HCT116 (cell line): ENCODE measurements around the gene NPL. TPM values are rescaled to one million over a fixed set of nuclear protein-coding genes. Genes with fewer than 3 reads are reported as not detected.

Source experiments
- ATAC-seq: fragments of 200-7000 bp; cut with Tn5 transposase; 2 replicates; pipeline ENCODE4 v1.9.1; 2020; ENCODE audit warnings: mild to moderate bottlenecking, moderate library complexity
- BruUV-seq: library from RNA; stranded (reverse); fragments of 400-500 nt; replicated peaks from 2 replicates; lab custom pipeline; 2021; lab: Mats Ljungman, UMichigan
- CTCF ChIA-PET: fragments of 300-600 bp; sonication (Branson Sonifier 250); formaldehyde crosslinking; loops from one replicate; lab custom pipeline; 2021; ENCODE audit warnings: antibody characterized with exemption; lab: Charles Lee
- POLR2A ChIA-PET: fragments of 300-600, 350-600 bp; sonication (Branson Sonifier 250); formaldehyde crosslinking; loops from one replicate; lab custom pipeline; 2021; ENCODE audit warnings: antibody characterized with exemption; lab: Charles Lee
- RAD21 ChIA-PET, 2 experiments: fragments of 300-600 bp; sonication (Branson Sonifier 250); formaldehyde crosslinking; loops; one replicate each; lab custom pipeline; 2023; ENCODE audit warnings: low total read pairs in 2 of 2; ENCODE audit not compliant: uncharacterized antibody in 2 of 2, unreplicated experiment in 2 of 2, low non-redundant PET in 1 of 2; lab: Charles Lee
- DNase-seq: peaks from one replicate; pipeline ENCODE4 v3.0.0-alpha.2; 2010; ENCODE audit warnings: low read depth, low spot score
- H2AFZ ChIP-seq: fragments of 200-600 bp; shearing (Covaris generic), sonication (generic); 2 replicates; pipeline ENCODE4 v1.6.1; 2017; ENCODE audit warnings: low read depth, mixed run types, mixed read lengths, antibody characterized with exemption, low read length; ENCODE audit not compliant: poor library complexity, severe bottlenecking
- H3K27ac ChIP-seq: 2 replicates; pipeline ENCODE4 v1.5.1; 2012; ENCODE audit warnings: low read depth, low read length
- H3K27me3 ChIP-seq: fragments of 200-600 bp; sonication (generic); 2 replicates; pipeline ENCODE4 v1.6.1; 2016; ENCODE audit warnings: mixed run types, low read length, mixed read lengths; ENCODE audit not compliant: insufficient read depth
- H3K36me3 ChIP-seq, 2 experiments: fragments of 200-500 bp in 1 of 2; fragments of 200-600 bp in 1 of 2; sonication (Bioruptor generic) in 1 of 2; sonication (generic) in 1 of 2; 2 replicates each; pipeline versions ENCODE4 v1.5.1 to v1.6.1; 2014 to 2016; ENCODE audit warnings: low read length in 2 of 2, inconsistent platforms in 1 of 2, mixed read lengths in 1 of 2, mixed run types in 1 of 2; ENCODE audit not compliant: insufficient read depth in 2 of 2, control insufficient read depth in 1 of 2
- H3K4me1 ChIP-seq, 2 experiments: fragments of 200-600 bp in 1 of 2; sonication (generic) in 1 of 2; 2 replicates each; pipeline versions ENCODE4 v1.5.1 to v1.6.1; 2012 to 2017; ENCODE audit warnings: low read length in 2 of 2, inconsistent platforms in 1 of 2, mild to moderate bottlenecking in 1 of 2, mixed read lengths in 1 of 2, mixed run types in 1 of 2, moderate library complexity in 1 of 2; ENCODE audit not compliant: insufficient read depth in 2 of 2, control insufficient read depth in 1 of 2
- H3K4me2 ChIP-seq: fragments of 200-600 bp; sonication (generic); 2 replicates; pipeline ENCODE4 v1.6.1; 2017; ENCODE audit warnings: mixed run types, low read length, mixed read lengths
- H3K4me3 ChIP-seq, 2 experiments: fragments of 200-600 bp in 1 of 2; sonication (generic) in 1 of 2; replicated peaks in 1 of 2; 2 replicates each; pipeline ENCODE4 v1.5.1; 2011 to 2016; ENCODE audit warnings: low read length in 2 of 2, control low read depth in 1 of 2, low read depth in 1 of 2, mild to moderate bottlenecking in 1 of 2, mixed read lengths in 1 of 2, mixed run types in 1 of 2
- H3K79me2 ChIP-seq: fragments of 200-600 bp; sonication (generic); 2 replicates; pipeline ENCODE4 v1.6.1; 2017; ENCODE audit warnings: mild to moderate bottlenecking, mixed run types, low read length, moderate library complexity, mixed read lengths; ENCODE audit not compliant: insufficient read depth
- H3K9ac ChIP-seq: fragments of 200-600 bp; sonication (generic); 2 replicates; pipeline ENCODE4 v1.6.1; 2016; ENCODE audit warnings: low read length, mixed read lengths
- H3K9me2 ChIP-seq: fragments of 200-600 bp; sonication (generic), shearing (Covaris generic); 2 replicates; pipeline ENCODE4 v1.6.1; 2017; ENCODE audit warnings: mixed run types, mild to moderate bottlenecking, moderate library complexity; ENCODE audit not compliant: insufficient read depth
- H3K9me3 ChIP-seq, 2 experiments: fragments of 200-500 bp in 1 of 2; fragments of 200-600 bp in 1 of 2; sonication (Bioruptor generic) in 1 of 2; sonication (generic) in 1 of 2; 2 replicates each; pipeline ENCODE4 v1.6.1; 2014 to 2017; ENCODE audit warnings: low read length in 2 of 2, mixed read lengths in 2 of 2, inconsistent platforms in 1 of 2, low read depth in 1 of 2, mild to moderate bottlenecking in 1 of 2, mixed run types in 1 of 2, moderate library complexity in 1 of 2; ENCODE audit not compliant: control insufficient read depth in 1 of 2, insufficient read depth in 1 of 2
- H4K20me1 ChIP-seq: fragments of 200-600 bp; sonication (generic), shearing (Covaris generic); 2 replicates; pipeline ENCODE4 v1.6.1; 2017; ENCODE audit warnings: mixed run types, mild to moderate bottlenecking, moderate library complexity; ENCODE audit not compliant: insufficient read depth
- ATF3 ChIP-seq: IDR thresholded peaks from 2 replicates; pipeline ENCODE4 v1.6.1; 2012
- EZH2 ChIP-seq: fragments of 200-600 bp; sonication (generic); IDR thresholded peaks from 2 replicates; pipeline ENCODE4 v1.6.1; 2017; ENCODE audit warnings: antibody characterized with exemption, mixed run types
- EZH2phosphoT487 ChIP-seq: fragments of 200-600 bp; IDR thresholded peaks from 2 replicates; pipeline ENCODE4 v1.6.1; 2018; ENCODE audit warnings: antibody characterized with exemption, borderline replicate concordance
- POLR2A ChIP-seq: IDR thresholded peaks from 2 replicates; pipeline ENCODE4 v1.7.0; 2011; ENCODE audit warnings: borderline replicate concordance; ENCODE audit not compliant: insufficient read depth, insufficient read length; ENCODE audit errors: extremely low read depth
- RAD21 ChIP-seq: IDR thresholded peaks from 2 replicates; pipeline ENCODE4 v1.6.1; 2012; ENCODE audit warnings: low read depth, mild to moderate bottlenecking
- TCF7L2 ChIP-seq: IDR thresholded peaks from 2 replicates; pipeline ENCODE4 v1.7.0; 2011; ENCODE audit warnings: borderline replicate concordance, inconsistent platforms; ENCODE audit not compliant: insufficient read depth, insufficient read length; ENCODE audit errors: extremely low read depth
- ZFX ChIP-seq: fragments of 450-650 bp; IDR thresholded peaks from 2 replicates; pipeline ENCODE4 v1.6.1; 2017
- intact Hi-C: fragments of 100-400 bp; cut with micrococcal nuclease; formaldehyde crosslinking; loops from 2 replicates; pipeline ENCODE4 v1.10.0; 2022
- total RNA-seq: library from RNA; stranded (reverse); gene quantifications from one replicate; pipeline ENCODE4 v1.2.1, GENCODE V29; 2021; ENCODE audit not compliant: unreplicated experiment
- TF ChIP-seq, protein P1 (sequence below), 3 experiments: fragments of 200-600 bp in 1 of 3; sonication (generic) in 1 of 3; IDR thresholded peaks in 2 of 3; conservative IDR thresholded peaks in 1 of 3; 2 replicates each; pipeline ENCODE4 v1.5.1; 2012 to 2017; ENCODE audit warnings: low read depth in 2 of 3, low read length in 2 of 3, antibody characterized with exemption in 1 of 3, borderline replicate concordance in 1 of 3, control low read depth in 1 of 3, mild to moderate bottlenecking in 1 of 3, mixed read lengths in 1 of 3, mixed run types in 1 of 3, moderate library complexity in 1 of 3; ENCODE audit not compliant: insufficient read depth in 1 of 3
- TF ChIP-seq, protein P2 (sequence below): IDR thresholded peaks from 2 replicates; pipeline ENCODE4 v1.6.1; 2012

NPL gene
- total RNA-seq, 1 experiment from 2014 or later = 0.39 TPM

- TF ChIP-seq TCF7L2 (no peak), ZFX (no peak), EZH2phosphoT487 (no peak), ATF3 (no peak)
Measured at GRCh38 chr1:182768963-182769362, 20.6 kb upstream of the NPL start (continued).

GRCh38 chr1:182770232-182770631 is 19.3 kb upstream of the NPL start:
- Histone ChIP-seq H3K79me2 (no peaks in the 10 kb centered on the region), H3K9me2 (no peaks in the 10 kb centered on the region), H3K27me3 (no peaks in the 10 kb centered on the region), H3K36me3 (no peaks in the 10 kb centered on the region), H3K27ac (no peak overlapping the region), H3K4me3 (no peak overlapping the region), H2AFZ (no peak overlapping the region), H3K4me2 (no peak overlapping the region), H3K4me1 (no peaks in the 10 kb centered on the region), H4K20me1 (no peaks in the 10 kb centered on the region), H3K9me3 (no peaks in the 10 kb centered on the region), H3K9ac (no peak overlapping the region)
- intact Hi-C loops = no loop called here
- POLR2A ChIA-PET = no interaction called here
- DNase-seq = no peak
- RAD21 ChIA-PET = no interaction called here
- no peak for TF ChIP-seq EZH2
- TF ChIP-seq, protein P1, sequence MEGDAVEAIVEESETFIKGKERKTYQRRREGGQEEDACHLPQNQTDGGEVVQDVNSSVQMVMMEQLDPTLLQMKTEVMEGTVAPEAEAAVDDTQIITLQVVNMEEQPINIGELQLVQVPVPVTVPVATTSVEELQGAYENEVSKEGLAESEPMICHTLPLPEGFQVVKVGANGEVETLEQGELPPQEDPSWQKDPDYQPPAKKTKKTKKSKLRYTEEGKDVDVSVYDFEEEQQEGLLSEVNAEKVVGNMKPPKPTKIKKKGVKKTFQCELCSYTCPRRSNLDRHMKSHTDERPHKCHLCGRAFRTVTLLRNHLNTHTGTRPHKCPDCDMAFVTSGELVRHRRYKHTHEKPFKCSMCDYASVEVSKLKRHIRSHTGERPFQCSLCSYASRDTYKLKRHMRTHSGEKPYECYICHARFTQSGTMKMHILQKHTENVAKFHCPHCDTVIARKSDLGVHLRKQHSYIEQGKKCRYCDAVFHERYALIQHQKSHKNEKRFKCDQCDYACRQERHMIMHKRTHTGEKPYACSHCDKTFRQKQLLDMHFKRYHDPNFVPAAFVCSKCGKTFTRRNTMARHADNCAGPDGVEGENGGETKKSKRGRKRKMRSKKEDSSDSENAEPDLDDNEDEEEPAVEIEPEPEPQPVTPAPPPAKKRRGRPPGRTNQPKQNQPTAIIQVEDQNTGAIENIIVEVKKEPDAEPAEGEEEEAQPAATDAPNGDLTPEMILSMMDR (IDR thresholded peaks at IDR 0.05 in 2 of 3, conservative IDR thresholded peaks at IDR 0.05 in 1 of 3; ENCODE audit: borderline replicate concordance in 1 of 3, insufficient read depth in 1 of 3, low read depth in 2 of 3, low read length in 2 of 3) = no peak
- no peak for TF ChIP-seq ATF3
- no peak for TF ChIP-seq TCF7L2
- no peak for TF ChIP-seq RAD21
- no peak for TF ChIP-seq POLR2A
- TF ChIP-seq, protein P2, sequence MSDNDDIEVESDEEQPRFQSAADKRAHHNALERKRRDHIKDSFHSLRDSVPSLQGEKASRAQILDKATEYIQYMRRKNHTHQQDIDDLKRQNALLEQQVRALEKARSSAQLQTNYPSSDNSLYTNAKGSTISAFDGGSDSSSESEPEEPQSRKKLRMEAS = no peak
- CTCF ChIA-PET = interaction anchor here (1.0 kb wide), 1 partner anchor 13 kb away, joined by 3 read pairs; no protein-coding TSS in a partner anchor
- ATAC-seq = no peak
- no TSS peak for BruUV-seq
